Stimulated activated CD4-positive, alpha-beta T cell treated with anti-CD3 and anti-CD28 coated beads, TNF-alpha, amount 100 ng/mL, for 48 hours (primary cell): ENCODE results near the gene CSAD.

ENCODE experiments used
- DNase-seq, 3 donors: peaks; one replicate each; pipeline ENCODE4 v3.0.0-alpha.2; 2020; ENCODE audit warnings: low read depth in 3 of 3

CSAD gene

DNA sequence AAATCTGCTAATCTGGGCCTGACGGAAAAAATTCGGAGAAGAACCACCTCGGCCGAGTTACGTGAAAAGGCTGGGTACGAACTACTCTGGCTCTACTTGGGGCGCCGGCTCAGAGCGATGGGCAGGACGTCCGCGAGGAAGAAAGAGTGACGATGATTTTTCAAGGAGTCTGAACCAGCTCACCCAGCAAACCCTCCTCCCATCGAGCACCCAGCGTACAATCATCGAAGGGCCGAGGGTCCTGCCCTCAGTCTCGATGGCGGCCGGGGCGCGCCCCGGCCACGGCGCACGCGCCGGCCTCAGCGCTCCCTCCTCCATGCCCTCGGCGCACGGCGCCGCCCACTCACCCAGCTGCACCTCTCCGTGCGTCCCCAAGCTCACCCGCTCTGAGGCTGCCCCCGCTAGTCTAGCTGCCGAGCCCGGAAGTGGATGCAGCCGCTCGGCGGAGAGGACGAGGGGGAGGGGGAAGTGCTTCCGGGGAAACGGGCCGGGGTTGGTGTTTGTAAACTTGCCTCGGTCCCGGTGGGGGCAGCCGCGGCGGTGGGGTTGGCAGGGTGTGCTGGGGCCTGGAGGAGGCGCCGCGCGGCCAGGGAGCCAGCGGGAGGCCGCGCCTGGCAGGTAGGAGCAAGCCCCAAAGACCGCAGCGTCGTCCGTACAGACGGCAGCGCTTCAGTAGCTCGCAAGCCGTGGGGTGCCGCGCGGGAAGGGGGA is at the start of gene CSAD, which contains the start of gene ZNF740:
Gene CSAD, minus strand, starts transcription at position 706 of the 711 bp plus-strand sequence. CDS start 7,455 bp downstream, outside the sequence.
Gene ZNF740, plus strand, starts transcription at position 503 of the 711 bp plus-strand sequence. CDS start 1,262 bp downstream, outside the sequence.
- peak; percentile 95 to 98 (median 97) for DNase-seq

DNA sequence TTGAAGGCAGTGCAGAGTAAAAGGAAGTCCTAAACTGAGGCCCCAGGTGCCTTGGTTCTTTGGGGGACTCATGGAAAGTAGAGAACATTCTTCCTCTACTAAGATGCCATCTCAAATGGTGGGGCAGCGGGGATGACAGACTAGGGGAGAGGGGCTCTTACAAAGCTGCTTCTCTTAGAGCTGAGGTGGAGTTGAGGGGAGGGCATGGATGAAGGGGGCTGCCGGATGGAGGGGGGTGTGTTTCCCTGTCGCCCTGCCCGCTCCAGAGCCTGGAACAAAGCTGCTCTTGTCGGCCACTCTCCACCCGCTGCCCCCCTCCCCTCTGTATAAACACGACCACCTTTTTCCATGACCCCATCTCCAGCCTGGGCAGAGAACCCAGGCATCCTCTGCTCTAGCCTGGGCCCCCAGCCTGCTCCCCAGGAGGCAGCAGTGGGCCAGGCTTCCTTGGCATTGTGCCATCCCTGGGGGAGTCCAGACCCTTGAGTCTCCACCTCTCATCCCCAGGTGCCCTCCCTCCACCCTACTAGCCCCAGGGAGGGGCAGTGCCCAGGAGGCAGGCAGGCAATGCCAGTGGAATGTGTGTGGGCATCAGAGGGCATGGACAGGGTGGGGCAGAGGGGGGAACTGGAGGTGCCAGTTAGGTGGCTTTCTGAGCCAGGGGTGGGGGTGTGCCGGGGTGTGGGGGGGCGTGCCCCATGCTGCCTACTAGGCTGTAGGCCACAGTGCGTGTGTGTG is 49.6 kb upstream of the CSAD start:
- DNase-seq, result no peak

DNA sequence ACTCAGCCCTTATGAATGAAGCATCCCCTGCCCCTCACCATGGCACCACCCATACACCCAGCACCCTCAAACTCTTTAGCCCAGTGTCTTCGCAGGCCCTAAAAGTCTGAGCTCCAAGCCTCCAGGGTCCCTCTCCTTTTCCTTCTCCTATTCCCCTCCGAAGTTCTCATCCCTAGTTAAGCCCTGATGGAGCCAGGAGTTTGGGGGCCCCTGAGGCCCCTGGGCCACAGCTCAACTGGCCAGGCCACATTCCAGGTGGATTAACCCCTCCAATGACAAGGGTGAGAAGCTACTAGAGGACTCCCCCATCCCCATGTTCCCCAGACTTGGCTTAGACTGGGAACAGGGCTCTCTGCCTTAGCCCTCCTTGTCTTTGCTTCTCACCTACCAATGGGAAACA is 48.7 kb upstream of the CSAD start:
- no peak for DNase-seq

- no peak for DNase-seq
Observed at GRCh38 chr12:53227836-53228235, 47.1 kb upstream of the CSAD start.

DNA sequence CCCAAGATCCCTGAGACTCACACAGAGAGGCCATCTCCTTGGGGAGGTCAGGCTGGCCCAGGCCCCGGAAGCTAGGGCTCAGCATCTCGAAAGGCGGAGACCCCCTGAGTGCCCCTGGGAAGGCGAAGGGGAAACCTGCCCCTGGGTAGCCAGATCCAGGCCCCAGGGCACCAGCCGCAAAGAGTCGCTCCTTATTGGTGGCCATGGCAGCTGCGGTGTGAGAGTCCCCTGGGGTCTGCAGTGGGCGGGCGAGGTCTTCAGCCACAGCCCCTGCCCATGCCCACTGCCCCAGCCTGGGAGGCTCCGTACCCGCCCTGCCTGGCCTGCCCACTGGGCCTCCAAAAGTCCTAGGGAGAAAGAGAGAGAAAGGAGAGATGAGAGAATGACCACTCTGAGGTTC is 46.6 kb upstream of the CSAD start:
- no peak for DNase-seq

GRCh38 chr12:53226815-53227214 is 46.1 kb upstream of the CSAD start:
- DNase-seq, result no peak

- DNase-seq, result no peak
Observed at GRCh38 chr12:53225635-53226424, 45.1 kb upstream of the CSAD start.

DNA sequence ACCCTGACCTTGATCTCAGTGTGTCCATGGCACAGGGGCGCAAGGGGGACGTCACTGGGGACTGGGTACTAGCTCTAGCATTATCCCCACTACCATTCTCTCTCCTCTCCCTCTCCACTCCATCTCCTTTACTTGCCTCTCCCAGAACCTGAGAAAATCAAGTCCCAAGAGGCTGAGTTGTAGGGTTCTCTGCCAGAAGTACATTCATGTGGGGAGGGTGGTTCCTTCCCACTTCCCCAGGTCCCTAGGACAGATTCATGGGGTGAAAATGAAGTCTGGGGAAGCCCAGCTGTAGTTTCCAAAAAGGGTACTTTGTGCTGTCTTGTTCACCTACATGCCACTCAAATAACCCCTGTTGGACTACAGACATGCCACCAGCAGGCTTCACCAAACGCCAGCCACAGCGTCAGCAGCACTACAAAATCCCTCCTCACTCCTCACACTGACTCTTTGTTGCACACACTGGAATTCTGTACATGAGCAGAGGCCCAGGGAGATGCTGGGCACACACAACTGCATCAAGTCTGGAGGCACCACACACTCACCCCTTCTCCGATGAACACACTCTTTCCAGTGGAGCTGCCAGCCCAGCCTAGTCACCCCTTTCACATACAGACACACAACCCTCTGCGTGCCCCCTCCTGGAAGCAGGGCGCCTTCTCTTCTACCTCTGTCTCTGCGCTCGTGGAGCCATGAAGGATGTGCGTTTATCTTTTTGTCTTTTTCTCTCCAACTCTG is 44.3 kb upstream of the CSAD start:
- DNase-seq, result no peak

GRCh38 chr12:53224061-53224896 is 43.6 kb upstream of the CSAD start:
- no peak for DNase-seq

- no peak for DNase-seq
Observed at GRCh38 chr12:53223389-53224060, 42.8 kb upstream of the CSAD start.

DNA sequence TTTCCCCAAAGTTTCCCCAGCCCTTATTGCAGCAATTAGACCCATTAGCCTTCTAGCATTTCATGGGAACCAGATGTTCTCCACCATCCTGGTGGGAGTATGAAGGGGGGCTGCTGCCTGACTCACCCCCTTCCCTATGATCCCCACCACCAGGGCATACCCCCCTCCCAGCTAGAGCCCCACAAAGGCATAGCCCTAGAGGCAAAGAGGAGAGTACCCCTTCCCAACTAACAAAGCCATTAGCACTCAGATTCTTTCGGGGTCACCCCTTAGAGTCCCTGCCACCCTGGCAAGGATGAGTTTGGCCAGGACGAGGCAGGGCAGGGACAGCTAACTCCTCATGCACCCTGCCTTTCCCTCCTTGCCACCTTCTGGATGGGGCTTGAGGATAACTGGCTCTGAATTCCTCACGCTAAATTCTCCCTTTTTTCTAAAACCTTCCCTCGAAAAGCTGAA is 42.1 kb upstream of the CSAD start:
- DNase-seq, result no peak

DNA sequence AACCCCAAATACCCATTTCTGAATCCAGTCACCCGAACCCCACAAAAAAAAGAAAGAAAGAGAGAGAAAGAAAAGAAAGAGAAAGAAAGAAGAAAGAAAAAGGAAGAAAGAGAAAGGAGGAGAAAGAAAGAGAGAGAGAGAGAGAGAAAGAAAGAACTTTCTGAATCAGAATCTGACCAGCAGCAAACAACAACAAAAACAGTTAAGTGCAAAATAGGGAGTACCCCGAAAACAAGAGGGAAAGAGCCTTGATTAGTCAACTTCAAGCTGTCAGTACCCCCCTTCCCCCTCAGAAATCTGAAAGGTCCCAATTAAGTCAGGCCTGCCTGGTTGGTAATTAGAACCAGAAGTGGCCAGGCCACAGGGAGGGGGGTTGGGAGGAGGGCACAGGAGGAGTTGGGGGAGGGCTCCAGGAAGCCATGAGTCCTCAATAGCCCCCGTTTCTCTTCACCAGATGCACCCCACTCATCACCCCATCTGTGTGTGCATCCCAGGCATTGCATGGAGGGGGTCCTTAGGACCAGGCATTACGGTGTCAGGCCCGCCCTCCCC is 41.5 kb upstream of the CSAD start:
- no peak for DNase-seq

- no peak for DNase-seq
Observed at GRCh38 chr12:53221203-53222080, 40.7 kb upstream of the CSAD start.

DNA sequence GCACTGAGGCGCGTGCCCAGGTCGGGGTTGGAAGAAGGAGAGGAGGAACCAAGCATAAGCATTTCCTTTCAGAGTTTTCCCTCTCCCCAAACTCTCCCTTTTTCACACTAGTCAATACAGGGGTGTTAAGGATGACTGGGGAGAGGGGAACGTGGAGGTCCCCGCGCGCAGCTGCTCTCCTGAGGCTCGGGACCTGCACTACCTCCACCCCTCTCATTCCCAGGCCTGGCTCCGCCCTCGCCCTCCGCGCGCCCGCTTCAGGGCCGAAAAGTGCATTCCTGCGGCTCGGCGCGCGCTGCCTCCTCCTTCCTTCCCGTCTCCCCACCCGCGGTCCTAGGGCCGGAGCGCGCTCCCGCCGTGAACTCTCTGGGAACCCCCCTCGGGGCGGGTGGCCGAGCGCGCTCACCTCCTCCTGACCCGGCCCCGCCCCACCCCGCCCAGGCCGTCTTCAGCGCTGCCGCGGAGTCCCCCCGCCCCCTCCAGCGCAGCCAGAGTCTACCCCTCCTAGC is 40.0 kb upstream of the CSAD start:
- DNase-seq, result peak; percentile 69 to 82 (median 72)

- peak in 2 of 3 donors; percentile 68 to 75 for DNase-seq
Observed at GRCh38 chr12:53219956-53220693, 39.4 kb upstream of the CSAD start.

GRCh38 chr12:53219292-53219955 is 38.7 kb upstream of the CSAD start:
- peak in 2 of 3 donors; percentile 49 to 66 for DNase-seq
